HL-60 (cell line): Measurements from ENCODE around the gene KLK6.

Experiments used
- DNase-seq, 2 experiments: peaks; one replicate each; pipeline ENCODE4 v3.0.0-alpha.2; 2010 to 2020; ENCODE audit warnings: low read depth in 1 of 2, low spot score in 1 of 2
- H3K27ac ChIP-seq: fragments of 250-450 bp; sonication (Bioruptor Pico); replicated peaks from 2 replicates; pipeline ENCODE4 v1.5.1; 2020; ENCODE audit warnings: mild to moderate bottlenecking, moderate library complexity
- H3K27me3 ChIP-seq: fragments of 250-450 bp; sonication (Bioruptor Pico); 2 replicates; pipeline ENCODE4 v1.5.1; 2021; ENCODE audit warnings: mild to moderate bottlenecking, moderate library complexity; ENCODE audit not compliant: insufficient read depth, poor library complexity, severe bottlenecking
- H3K4me3 ChIP-seq: replicated peaks from 2 replicates; pipeline ENCODE4 v1.5.1; 2011; ENCODE audit warnings: mild to moderate bottlenecking, control low read depth, low read length; ENCODE audit not compliant: insufficient read depth
- CTCF ChIP-seq: IDR thresholded peaks from one replicate; pipeline ENCODE4 v1.5.1; 2011; ENCODE audit warnings: low read length, control low read depth, inconsistent platforms; ENCODE audit not compliant: insufficient read depth
- GABPA ChIP-seq: IDR thresholded peaks from 2 replicates; pipeline ENCODE4 v1.6.1; 2012; ENCODE audit warnings: low read depth
- POLR2AphosphoS5 ChIP-seq: IDR thresholded peaks from 2 replicates; pipeline ENCODE4 v1.6.1; 2012; ENCODE audit warnings: low read depth
- REST ChIP-seq: IDR thresholded peaks from 2 replicates; pipeline ENCODE4 v1.6.1; 2012; ENCODE audit warnings: low read depth; ENCODE audit not compliant: insufficient replicate concordance
- SPI1 ChIP-seq: IDR thresholded peaks from 2 replicates; pipeline ENCODE4 v1.6.1; 2012; ENCODE audit warnings: low read depth, mild to moderate bottlenecking, borderline replicate concordance

KLK6 gene

GRCh38 chr19:50962245-50962644 is 7.1 kb downstream of the KLK6 start:
- H3K27ac ChIP-seq: no peak overlapping the region
- no peak for TF ChIP-seq CTCF
- TF ChIP-seq SPI1: no peak
- TF ChIP-seq GABPA: no peak
- TF ChIP-seq REST: no peak
- TF ChIP-seq POLR2AphosphoS5: no peak
- no peaks in the 10 kb centered on the region for H3K27me3 ChIP-seq
- H3K4me3 ChIP-seq: no peak overlapping the region
- DNase-seq: no peak

- TF ChIP-seq POLR2AphosphoS5 (no peak), GABPA (no peak), CTCF (no peak), SPI1 (no peak), REST (no peak)
- Histone ChIP-seq H3K4me3 (no peak overlapping the region), H3K27me3 (no peaks in the 10 kb centered on the region), H3K27ac (no peak overlapping the region)
- no peak for DNase-seq
These were observed 9.5 kb downstream of the KLK6 start for GRCh38 chr19:50959731-50960500.

GRCh38 chr19:50957587-50957986 is 11.8 kb downstream of the KLK6 start:
- no peaks in the 10 kb centered on the region for H3K27me3 ChIP-seq
- no peak overlapping the region for H3K4me3 ChIP-seq
- no peak for DNase-seq
- H3K27ac ChIP-seq: no peak overlapping the region
- TF ChIP-seq SPI1 (no peak), GABPA (no peak), CTCF (no peak), REST (no peak), POLR2AphosphoS5 (no peak)
